OCI-M1 (cell line): ENCODE data around the gene SORCS2.

Experiments
- DNase-seq: peaks from one replicate; lab custom pipeline; 2025; lab: John Stamatoyannopoulos, UW

SORCS2 gene

GRCh38 chr4:7326693-7327340 is 134.5 kb downstream of the SORCS2 start:
- DNase-seq = no peak

- no peak for DNase-seq
Measured at GRCh38 chr4:7327341-7327885, 135.1 kb downstream of the SORCS2 start.

GRCh38 chr4:7328162-7328912 is 136.0 kb downstream of the SORCS2 start:
- DNase-seq = no peak

GRCh38 chr4:7328913-7329638 is 136.7 kb downstream of the SORCS2 start:
- no peak for DNase-seq

- no peak for DNase-seq
Measured at GRCh38 chr4:7330031-7330596, 137.8 kb downstream of the SORCS2 start.

- no peak for DNase-seq
Measured at GRCh38 chr4:7330811-7331681, 138.7 kb downstream of the SORCS2 start.

GRCh38 chr4:7331682-7332000 is 139.3 kb downstream of the SORCS2 start:
- DNase-seq = no peak

- DNase-seq = no peak
Measured at GRCh38 chr4:7332216-7333023, 140.1 kb downstream of the SORCS2 start.

- no peak for DNase-seq
Measured at GRCh38 chr4:7333024-7333780, 140.9 kb downstream of the SORCS2 start.

GRCh38 chr4:7333801-7334421 is 141.6 kb downstream of the SORCS2 start:
- DNase-seq = no peak

GRCh38 chr4:7334521-7335275 is 142.4 kb downstream of the SORCS2 start:
- DNase-seq = no peak

- peak; percentile 53 for DNase-seq
Measured at GRCh38 chr4:7335344-7336066, 143.2 kb downstream of the SORCS2 start.

- DNase-seq = no peak
Measured at GRCh38 chr4:7336067-7336569, 143.8 kb downstream of the SORCS2 start.

- DNase-seq = no peak
Measured at GRCh38 chr4:7336732-7337131, 144.4 kb downstream of the SORCS2 start.

- no peak for DNase-seq
Measured at GRCh38 chr4:7337196-7338058, 145.1 kb downstream of the SORCS2 start.

- DNase-seq = no peak
Measured at GRCh38 chr4:7338059-7338452, 145.7 kb downstream of the SORCS2 start.
